GM19351 (cell line): ENCODE data around the gene LHFPL3.
"Not testable (repeated sequence)": the region's sequence is repeated elsewhere in the genome, so short reads cannot be mapped to it uniquely, and the experiment has no call there.

ENCODE experiments used
- ATAC-seq: cut with Tn5 transposase; IDR thresholded peaks from one replicate; pipeline ENCODE4 v1.9.1; 2021; ENCODE audit warnings: mild to moderate bottlenecking, moderate library complexity; ENCODE audit not compliant: unreplicated experiment

Gene LHFPL3

DNA sequence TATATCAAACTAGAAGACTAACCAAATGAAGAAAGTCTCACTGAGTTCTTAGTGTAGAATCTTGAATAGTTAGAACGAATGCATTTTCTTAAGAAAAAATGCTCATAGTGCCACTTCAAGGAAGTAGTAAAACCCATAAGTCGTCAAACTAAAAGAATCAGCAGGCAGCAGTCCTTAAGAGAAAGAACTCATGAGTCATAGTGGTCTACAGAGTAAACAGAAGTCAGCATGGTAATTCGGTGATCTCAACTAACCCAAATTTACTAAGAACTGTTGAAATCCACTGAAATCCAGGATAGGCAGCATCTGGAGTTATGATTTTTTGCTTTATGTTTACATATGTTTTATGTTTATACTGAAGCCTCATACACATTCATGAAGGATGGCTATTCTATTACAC, 256.2 kb downstream of the LHFPL3 start:
- no peak for ATAC-seq

DNA sequence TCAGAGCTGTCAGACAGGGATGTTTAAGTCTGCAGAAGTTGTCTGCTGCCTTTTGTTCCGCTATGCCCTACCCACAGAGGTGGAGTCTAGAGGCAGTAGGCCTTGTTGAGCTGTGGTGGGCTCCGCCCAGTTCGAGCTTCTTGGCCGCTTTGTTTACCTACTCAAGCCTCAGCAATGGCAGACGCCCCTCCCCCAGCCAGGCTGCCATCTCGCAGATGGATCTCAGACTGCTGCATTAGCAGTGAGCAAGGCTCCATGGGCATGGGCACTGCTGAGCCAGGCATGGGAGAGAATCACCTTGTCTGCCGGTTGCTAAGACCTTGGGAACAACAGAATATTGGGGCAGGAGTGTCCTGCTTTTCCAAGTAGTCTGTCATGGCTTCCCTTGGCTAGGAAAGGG, 267.2 kb downstream of the LHFPL3 start:
- not testable (repeated sequence) for ATAC-seq

- no peak for ATAC-seq
These were observed 275.6 kb downstream of the LHFPL3 start for GRCh38 chr7:104603957-104604356.

- ATAC-seq, result no peak
These were observed 276.3 kb downstream of the LHFPL3 start for GRCh38 chr7:104604706-104605105.

- peak; percentile 82 for ATAC-seq
These were observed 292.9 kb downstream of the LHFPL3 start for GRCh38 chr7:104621321-104621720.

- no peak for ATAC-seq
These were observed 297.6 kb downstream of the LHFPL3 start for GRCh38 chr7:104625956-104626355.

GRCh38 chr7:104627516-104627915, 299.1 kb downstream of the LHFPL3 start:
- no peak for ATAC-seq

- no peak for ATAC-seq
These were observed 299.6 kb downstream of the LHFPL3 start for GRCh38 chr7:104628017-104628416.

DNA sequence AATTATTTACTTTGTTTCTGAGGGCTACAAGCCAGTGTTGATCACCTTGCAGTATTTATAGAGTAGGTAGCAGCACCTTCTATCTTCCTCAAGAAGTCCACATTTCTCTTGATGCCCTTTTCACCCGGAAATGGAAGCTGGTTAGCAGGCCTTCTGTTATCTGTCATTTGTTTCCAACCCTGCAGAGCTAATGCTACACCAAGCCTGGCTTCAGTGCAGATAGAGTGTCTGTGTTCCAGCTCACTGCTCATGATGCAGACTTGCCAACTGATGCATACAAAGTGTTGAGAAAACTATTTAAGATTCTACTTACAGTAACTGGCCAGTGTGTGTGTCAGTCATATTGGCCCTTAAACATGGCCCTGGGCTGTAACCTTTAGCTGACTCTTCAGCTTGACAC, 301.0 kb downstream of the LHFPL3 start:
- ATAC-seq, result no peak

DNA sequence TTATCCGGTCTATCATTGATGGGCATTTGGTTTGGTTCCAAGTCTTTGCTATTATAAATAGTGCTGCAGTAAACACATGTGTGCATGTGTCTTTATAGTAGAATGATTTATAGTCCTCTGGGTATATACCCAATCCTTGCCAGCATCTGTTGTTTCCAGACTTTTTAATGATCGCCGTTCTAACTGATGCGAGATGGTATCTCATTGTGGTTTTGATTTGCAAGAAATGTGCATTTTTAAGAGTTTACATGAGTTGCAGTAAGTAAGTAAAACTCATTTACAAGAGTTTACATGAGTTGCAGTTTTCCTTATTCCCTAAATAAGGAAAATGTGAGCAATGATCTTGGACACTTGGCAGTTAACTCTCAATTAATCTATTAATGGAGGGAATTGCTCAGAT, 312.1 kb downstream of the LHFPL3 start:
- no peak for ATAC-seq

DNA sequence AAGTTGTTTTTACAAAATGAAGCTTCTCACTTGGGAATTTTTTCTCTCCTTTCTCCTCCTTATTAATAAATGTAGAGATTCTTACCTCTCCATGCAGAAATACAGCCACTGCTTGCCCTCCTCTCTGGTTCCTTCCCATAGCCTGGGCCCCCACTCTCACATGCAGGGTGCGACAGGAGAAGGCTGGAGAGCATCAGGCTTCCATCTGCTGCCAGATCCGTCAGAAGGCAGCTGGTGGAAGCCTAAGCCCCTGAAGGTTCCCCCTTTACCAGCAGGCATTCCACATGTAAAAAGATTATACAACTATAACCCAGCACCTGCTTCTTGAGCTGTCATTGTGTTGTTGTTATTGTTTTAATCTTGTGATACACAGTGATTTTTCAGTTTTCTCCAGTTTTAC, 314.2 kb downstream of the LHFPL3 start:
- ATAC-seq, result no peak

DNA sequence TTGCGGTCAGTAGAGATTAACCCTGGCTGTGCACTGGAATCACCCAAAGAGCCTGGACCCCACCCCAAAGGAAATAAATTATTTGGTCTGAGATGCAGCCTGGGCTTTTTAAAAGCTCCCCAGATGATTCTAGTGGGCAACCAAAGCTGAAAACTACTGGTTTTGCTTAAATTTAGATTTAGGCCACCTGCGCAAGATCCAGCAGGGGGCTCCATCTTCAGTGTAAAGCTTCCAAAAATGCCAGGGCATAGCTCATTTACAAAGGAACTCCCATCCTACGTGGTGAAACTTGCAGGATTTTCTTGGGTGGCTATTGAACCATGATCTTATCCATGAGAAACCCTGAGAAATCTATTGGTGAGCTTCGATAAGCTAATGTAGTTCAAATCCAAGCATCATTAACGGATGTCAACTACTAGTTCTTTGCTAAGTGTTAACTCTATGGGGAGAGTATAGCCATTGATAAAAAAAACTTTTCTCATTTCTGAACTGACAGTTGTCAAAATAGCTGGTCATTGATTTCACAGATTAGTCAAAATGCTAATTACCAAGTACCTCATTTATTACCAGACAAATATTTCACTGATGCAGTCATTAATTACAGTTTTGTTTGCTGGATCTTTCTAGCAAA, 315.3 kb downstream of the LHFPL3 start:
- ATAC-seq, result no peak

- no peak for ATAC-seq
These were observed 322.7 kb downstream of the LHFPL3 start for GRCh38 chr7:104650991-104651640.

GRCh38 chr7:104652434-104652833, 324.0 kb downstream of the LHFPL3 start:
- no peak for ATAC-seq

DNA sequence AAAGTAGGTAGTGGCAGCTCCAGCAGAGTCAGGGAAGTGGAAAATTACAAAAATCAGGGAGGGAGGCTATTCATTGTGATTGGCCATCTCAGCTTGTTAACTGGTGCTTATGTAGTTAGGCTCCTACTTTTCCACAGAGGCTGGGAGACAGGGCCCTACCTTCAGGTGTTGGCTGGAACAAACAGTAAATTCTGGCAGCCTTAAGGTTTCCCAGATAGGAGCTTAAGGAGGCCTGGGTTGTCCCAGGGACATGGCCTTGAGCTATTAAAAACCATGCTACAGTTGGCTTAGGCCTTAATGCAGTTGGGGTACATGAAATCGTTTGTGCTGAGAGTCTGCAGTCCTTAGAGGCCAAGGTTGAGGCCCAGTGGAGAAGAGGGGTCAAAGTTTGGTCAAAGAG, 324.5 kb downstream of the LHFPL3 start:
- no peak for ATAC-seq

DNA sequence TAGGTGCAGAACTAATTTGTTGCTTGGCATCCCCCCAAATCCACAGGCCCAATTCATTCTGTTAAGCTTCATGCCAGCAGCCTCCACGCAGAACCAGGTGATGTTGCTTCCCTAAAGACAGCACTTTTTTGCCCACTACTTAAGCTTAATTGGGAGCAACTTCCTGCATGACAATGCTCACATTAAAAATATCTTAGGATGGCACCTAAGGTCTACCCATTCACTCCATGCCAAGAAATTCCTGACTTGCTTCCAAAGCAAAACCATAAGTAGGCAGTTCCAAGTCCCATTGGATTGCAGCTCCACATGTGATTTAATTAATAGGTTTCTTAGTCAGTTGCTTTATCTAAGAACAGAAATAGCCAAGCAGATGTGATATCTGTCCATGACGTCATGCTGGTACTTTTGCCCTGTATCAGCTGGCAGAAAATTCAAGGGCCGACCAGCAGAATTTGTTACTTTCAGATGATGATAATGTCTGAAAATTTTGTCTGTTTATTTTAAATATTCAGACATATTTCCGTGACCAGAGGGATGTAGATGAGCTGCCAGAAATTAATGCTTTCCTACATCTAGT, 325.5 kb downstream of the LHFPL3 start:
- ATAC-seq, result no peak

- no peak for ATAC-seq
These were observed 327.2 kb downstream of the LHFPL3 start for GRCh38 chr7:104655592-104655991.

GRCh38 chr7:104656467-104656866, 328.1 kb downstream of the LHFPL3 start:
- no peak for ATAC-seq

- ATAC-seq, result no peak
These were observed 328.7 kb downstream of the LHFPL3 start for GRCh38 chr7:104657134-104657533.

DNA sequence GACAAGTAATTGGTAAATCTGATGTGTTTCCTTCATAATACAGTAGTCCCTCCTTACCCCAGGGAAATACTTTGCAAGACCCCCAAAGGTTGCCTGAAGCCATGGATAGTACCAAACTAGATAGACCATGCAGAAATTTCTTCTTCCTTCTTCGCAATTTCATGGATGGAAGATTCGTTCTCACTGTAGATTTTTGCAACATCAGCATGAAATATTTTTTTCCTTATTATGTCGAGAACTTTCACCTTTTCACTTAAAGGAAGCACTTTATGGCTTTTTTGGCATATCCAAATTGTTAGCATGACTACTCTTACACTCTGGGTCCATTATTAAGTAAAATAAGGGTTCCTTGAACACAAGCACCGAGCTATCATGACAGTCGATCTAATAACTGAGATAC, 333.2 kb downstream of the LHFPL3 start:
- ATAC-seq, result no peak

GRCh38 chr7:104664648-104665047, 336.2 kb downstream of the LHFPL3 start:
- ATAC-seq, result no peak

- no peak for ATAC-seq
These were observed 349.2 kb downstream of the LHFPL3 start for GRCh38 chr7:104677587-104677986.

GRCh38 chr7:104679085-104679484, 350.7 kb downstream of the LHFPL3 start:
- ATAC-seq, result peak; percentile 75
